HG03025 (cell line): Measurements from ENCODE around the gene FNDC10.

ENCODE experiments used
- ATAC-seq: cut with Tn5 transposase; IDR thresholded peaks from one replicate; pipeline ENCODE4 v1.9.1; 2021; ENCODE audit warnings: mild to moderate bottlenecking, moderate library complexity; ENCODE audit not compliant: unreplicated experiment, low FRiP score

FNDC10 gene

GRCh38 chr1:1551524-1552262, 48.2 kb downstream of the FNDC10 start:
- no peak for ATAC-seq

- no peak for ATAC-seq
Measured at GRCh38 chr1:1550591-1551432, 49.1 kb downstream of the FNDC10 start.

- no peak for ATAC-seq
Measured at GRCh38 chr1:1550087-1550486, 49.8 kb downstream of the FNDC10 start.

- no peak for ATAC-seq
Measured at GRCh38 chr1:1548591-1548990, 51.3 kb downstream of the FNDC10 start.
